ENCODE measurements around the gene EGF.
"Not testable (repeated sequence)": the region's sequence is repeated elsewhere in the genome, so short reads cannot be mapped to it uniquely, and the experiment has no call there.

EGF gene

GRCh38 chr4:109947457-109947856 is 34.8 kb downstream of the EGF start:
- H3K9me3 ChIP-seq (ENCODE audit: insufficient read depth, low read depth, low read length): no peaks in the 10 kb centered on the region
- H3K9ac ChIP-seq (ENCODE audit: low read length): no peak overlapping the region
- H4K91ac ChIP-seq (ENCODE audit: low read depth, low read length): no peak overlapping the region
- H2AFZ ChIP-seq (ENCODE audit: insufficient read depth, low read length, poor library complexity): no peak overlapping the region
- H3K27me3 ChIP-seq (ENCODE audit: insufficient read depth, low read length): no peaks in the 10 kb centered on the region
- H3K4me3 ChIP-seq (ENCODE audit: low read depth, low read length): no peak overlapping the region
- H2BK120ac ChIP-seq (ENCODE audit: insufficient read depth, low read length, poor library complexity): no peak overlapping the region
- no peak overlapping the region for H3K23ac ChIP-seq (ENCODE audit: low read length)
- no peaks in the 10 kb centered on the region for H3K79me2 ChIP-seq (ENCODE audit: control insufficient read depth, insufficient read depth, low read length, poor library complexity)
- no peak overlapping the region for H3K14ac ChIP-seq (ENCODE audit: low read length)
- H2AK5ac ChIP-seq (ENCODE audit: low read length): no peak overlapping the region
- no peaks in the 10 kb centered on the region for H3K4me1 ChIP-seq (ENCODE audit: control insufficient read depth in 1 of 2, insufficient read depth in 2 of 2, low read length in 2 of 2)
- H3K27ac ChIP-seq (ENCODE audit: low read depth, low read length): no peak overlapping the region
- no peak for DNase-seq
- H2BK12ac ChIP-seq (ENCODE audit: low read length): no peak overlapping the region
- H3K36me3 ChIP-seq (ENCODE audit: control insufficient read depth in 1 of 2, insufficient read depth in 2 of 2, low read length in 2 of 2): no peaks in the 10 kb centered on the region
- H4K12ac ChIP-seq (ENCODE audit: low read depth, low read length): no peak overlapping the region
- H3K4ac ChIP-seq (ENCODE audit: low read depth, low read length): no peak overlapping the region
- H4K8ac ChIP-seq (ENCODE audit: low read depth, low read length): no peak overlapping the region
- H3K18ac ChIP-seq (ENCODE audit: low read length): no peak overlapping the region
- H2BK5ac ChIP-seq (ENCODE audit: low read depth, low read length, poor library complexity): no peak overlapping the region
- H3K4me2 ChIP-seq (ENCODE audit: low read length): no peak overlapping the region
- no CpG with 5 or more reads among the region's 1 CpG for WGBS (ENCODE audit: extremely low coverage, insufficient coverage, insufficient read length)
- H3K79me1 ChIP-seq (ENCODE audit: low read length): no peaks in the 10 kb centered on the region

- Histone ChIP-seq H3K23ac (ENCODE audit: low read length) (no peak overlapping the region), H3K4me1 (ENCODE audit: control insufficient read depth in 1 of 2, insufficient read depth in 2 of 2, low read length in 2 of 2) (no peaks in the 10 kb centered on the region), H4K91ac (ENCODE audit: low read depth, low read length) (no peak overlapping the region), H3K9ac (ENCODE audit: low read length) (no peak overlapping the region), H3K27ac (ENCODE audit: low read depth, low read length) (no peak overlapping the region), H3K4ac (ENCODE audit: low read depth, low read length) (no peak overlapping the region), H3K9me3 (ENCODE audit: insufficient read depth, low read depth, low read length) (no peaks in the 10 kb centered on the region), H3K4me2 (ENCODE audit: low read length) (no peak overlapping the region), H3K4me3 (ENCODE audit: low read depth, low read length) (no peak overlapping the region), H3K27me3 (ENCODE audit: insufficient read depth, low read length) (no peaks in the 10 kb centered on the region), H4K12ac (ENCODE audit: low read depth, low read length) (no peak overlapping the region), H2BK120ac (ENCODE audit: insufficient read depth, low read length, poor library complexity) (no peak overlapping the region), H3K36me3 (ENCODE audit: control insufficient read depth in 1 of 2, insufficient read depth in 2 of 2, low read length in 2 of 2) (no peaks in the 10 kb centered on the region), H3K79me1 (ENCODE audit: low read length) (no peaks in the 10 kb centered on the region), H2AK5ac (ENCODE audit: low read length) (no peak overlapping the region), H2BK5ac (ENCODE audit: low read depth, low read length, poor library complexity) (no peak overlapping the region), H3K18ac (ENCODE audit: low read length) (no peak overlapping the region), H2AFZ (ENCODE audit: insufficient read depth, low read length, poor library complexity) (no peak overlapping the region), H4K8ac (ENCODE audit: low read depth, low read length) (no peak overlapping the region), H3K14ac (ENCODE audit: low read length) (no peak overlapping the region), H2BK12ac (ENCODE audit: low read length) (no peak overlapping the region), H3K79me2 (ENCODE audit: control insufficient read depth, insufficient read depth, low read length, poor library complexity) (no peaks in the 10 kb centered on the region)
- DNase-seq: no peak
- no CpG with 5 or more reads among the region's 1 CpG for WGBS (ENCODE audit: extremely low coverage, insufficient coverage, insufficient read length)
Measured at GRCh38 chr4:109947918-109948317, 35.2 kb downstream of the EGF start.

- WGBS (ENCODE audit: extremely low coverage, insufficient coverage, insufficient read length): no CpG with 5 or more reads among the region's 9 CpGs
- H3K14ac ChIP-seq (ENCODE audit: low read length); H4K91ac ChIP-seq (ENCODE audit: low read depth, low read length); DNase-seq; H3K9me3 ChIP-seq (ENCODE audit: insufficient read depth, low read depth, low read length); H3K23ac ChIP-seq (ENCODE audit: low read length); H2BK5ac ChIP-seq (ENCODE audit: low read depth, low read length, poor library complexity); H3K79me1 ChIP-seq (ENCODE audit: low read length); H2AFZ ChIP-seq (ENCODE audit: insufficient read depth, low read length, poor library complexity); H3K9ac ChIP-seq (ENCODE audit: low read length); H2AK5ac ChIP-seq (ENCODE audit: low read length); H4K12ac ChIP-seq (ENCODE audit: low read depth, low read length); H2BK120ac ChIP-seq (ENCODE audit: insufficient read depth, low read length, poor library complexity); H3K4me2 ChIP-seq (ENCODE audit: low read length); H3K4me3 ChIP-seq (ENCODE audit: low read depth, low read length); H3K79me2 ChIP-seq (ENCODE audit: control insufficient read depth, insufficient read depth, low read length, poor library complexity); H3K36me3 ChIP-seq (ENCODE audit: control insufficient read depth in 1 of 2, insufficient read depth in 2 of 2, low read length in 2 of 2); H3K4me1 ChIP-seq (ENCODE audit: control insufficient read depth in 1 of 2, insufficient read depth in 2 of 2, low read length in 2 of 2); H2BK12ac ChIP-seq (ENCODE audit: low read length); H4K8ac ChIP-seq (ENCODE audit: low read depth, low read length); H3K27me3 ChIP-seq (ENCODE audit: insufficient read depth, low read length); H3K18ac ChIP-seq (ENCODE audit: low read length); H3K27ac ChIP-seq (ENCODE audit: low read depth, low read length); H3K4ac ChIP-seq (ENCODE audit: low read depth, low read length): not testable (repeated sequence)
Measured at GRCh38 chr4:109949099-109949718, 36.5 kb downstream of the EGF start.

- H3K18ac ChIP-seq (ENCODE audit: low read length): no peak overlapping the region
- H3K4me3 ChIP-seq (ENCODE audit: low read depth, low read length): no peak overlapping the region
- no peaks in the 10 kb centered on the region for H3K79me2 ChIP-seq (ENCODE audit: control insufficient read depth, insufficient read depth, low read length, poor library complexity)
- DNase-seq: no peak
- no peak overlapping the region for H3K9ac ChIP-seq (ENCODE audit: low read length)
- H3K79me1 ChIP-seq (ENCODE audit: low read length): no peaks in the 10 kb centered on the region
- no peak overlapping the region for H3K14ac ChIP-seq (ENCODE audit: low read length)
- H3K4me1 ChIP-seq (ENCODE audit: control insufficient read depth in 1 of 2, insufficient read depth in 2 of 2, low read length in 2 of 2): no peaks in the 10 kb centered on the region
- H3K4me2 ChIP-seq (ENCODE audit: low read length): no peak overlapping the region
- H4K91ac ChIP-seq (ENCODE audit: low read depth, low read length): no peak overlapping the region
- H3K23ac ChIP-seq (ENCODE audit: low read length): no peak overlapping the region
- H3K9me3 ChIP-seq (ENCODE audit: insufficient read depth, low read depth, low read length): no peaks in the 10 kb centered on the region
- H3K4ac ChIP-seq (ENCODE audit: low read depth, low read length): no peak overlapping the region
- H2AK5ac ChIP-seq (ENCODE audit: low read length): no peak overlapping the region
- no peak overlapping the region for H2AFZ ChIP-seq (ENCODE audit: insufficient read depth, low read length, poor library complexity)
- H4K12ac ChIP-seq (ENCODE audit: low read depth, low read length): no peak overlapping the region
- H3K27ac ChIP-seq (ENCODE audit: low read depth, low read length): no peak overlapping the region
- H2BK120ac ChIP-seq (ENCODE audit: insufficient read depth, low read length, poor library complexity): no peak overlapping the region
- no peaks in the 10 kb centered on the region for H3K27me3 ChIP-seq (ENCODE audit: insufficient read depth, low read length)
- H4K8ac ChIP-seq (ENCODE audit: low read depth, low read length): no peak overlapping the region
- H3K36me3 ChIP-seq (ENCODE audit: control insufficient read depth in 1 of 2, insufficient read depth in 2 of 2, low read length in 2 of 2): no peaks in the 10 kb centered on the region
- H2BK12ac ChIP-seq (ENCODE audit: low read length): no peak overlapping the region
- whole genome bisulfite sequencing (ENCODE audit: extremely low coverage, insufficient coverage, insufficient read length): no CpG with 5 or more reads among the region's 1 CpG
- no peak overlapping the region for H2BK5ac ChIP-seq (ENCODE audit: low read depth, low read length, poor library complexity)
Measured at GRCh38 chr4:109952612-109953011, 39.9 kb downstream of the EGF start.

Measured in trophoblast cell (in vitro differentiated cells and primary cell).